Muscle of back (tissue), 11 donors: Measurements from ENCODE around the gene GMDS. TPM values are rescaled to one million over a fixed set of nuclear protein-coding genes. Genes with fewer than 3 reads are reported as not detected.

Experiments
- DNase-seq, 3 donors: peaks; one replicate each; pipeline versions ENCODE4 v3.0.0 to v3.0.0-alpha.2; 2013
- polyA plus RNA-seq, 10 donors: library from polyadenylated mRNA; unstranded; fragments of 120-200 nt; gene quantifications; one replicate each; pipeline ENCODE4 v1.2.1, GENCODE V29; 2013; ENCODE audit not compliant: insufficient read length in 10 of 10

GMDS gene
- polyA plus RNA-seq, 10 donors: 9.6 to 17.5 (median 11.0) TPM

DNA sequence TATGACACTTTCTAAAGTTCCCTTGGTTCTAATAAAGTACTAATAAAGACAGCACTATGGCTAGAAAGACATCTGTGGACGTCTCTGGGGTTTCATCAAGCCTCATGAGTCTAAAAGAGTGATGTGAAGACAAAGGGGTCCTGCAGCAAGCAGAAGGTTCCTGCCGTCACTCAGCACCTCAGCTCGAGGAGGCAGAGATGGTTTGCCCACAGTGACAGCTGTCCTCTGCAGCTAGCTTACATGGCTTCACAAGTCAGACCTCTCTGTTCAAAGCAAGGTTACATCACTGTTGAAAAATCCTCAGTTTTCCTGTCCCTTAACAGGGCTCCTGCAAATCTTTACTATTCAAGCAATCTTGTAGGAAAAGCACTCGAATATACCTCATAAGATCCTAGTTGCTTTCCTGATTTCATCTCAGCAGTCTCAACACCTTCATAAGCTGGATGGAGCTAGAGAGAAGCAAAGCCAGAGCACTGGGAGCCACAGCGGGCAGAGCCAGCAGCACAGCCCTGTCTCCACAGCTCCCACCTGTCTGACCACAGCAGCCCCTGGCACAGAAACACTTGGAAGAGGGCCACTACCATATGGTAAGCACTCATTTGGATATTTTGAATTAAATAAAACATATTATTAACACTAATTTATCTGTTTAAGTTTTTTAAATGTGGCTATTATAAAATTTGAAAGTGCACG, 202.3 kb downstream of the GMDS start:
- DNase-seq: no peak

DNA sequence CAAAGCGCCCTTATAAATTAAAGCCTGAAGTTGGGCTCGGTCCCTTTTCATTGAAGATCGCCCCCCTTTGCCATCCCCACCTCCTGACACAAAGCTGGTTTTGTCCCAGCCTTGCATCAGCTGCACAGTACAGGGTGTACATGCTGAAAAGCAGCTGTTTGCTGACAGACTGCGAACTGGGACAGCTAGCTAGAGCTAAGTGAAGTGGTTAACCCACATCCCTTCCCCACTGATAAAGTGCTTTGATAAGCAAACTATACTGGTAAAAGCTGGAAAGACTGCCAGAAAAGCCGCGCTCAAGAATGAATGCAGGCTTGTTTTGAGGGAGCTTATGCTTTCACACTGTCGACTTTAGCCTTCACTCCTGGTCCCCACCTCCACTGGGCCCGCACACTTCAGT, 207.3 kb downstream of the GMDS start:
- no peak for DNase-seq

DNA sequence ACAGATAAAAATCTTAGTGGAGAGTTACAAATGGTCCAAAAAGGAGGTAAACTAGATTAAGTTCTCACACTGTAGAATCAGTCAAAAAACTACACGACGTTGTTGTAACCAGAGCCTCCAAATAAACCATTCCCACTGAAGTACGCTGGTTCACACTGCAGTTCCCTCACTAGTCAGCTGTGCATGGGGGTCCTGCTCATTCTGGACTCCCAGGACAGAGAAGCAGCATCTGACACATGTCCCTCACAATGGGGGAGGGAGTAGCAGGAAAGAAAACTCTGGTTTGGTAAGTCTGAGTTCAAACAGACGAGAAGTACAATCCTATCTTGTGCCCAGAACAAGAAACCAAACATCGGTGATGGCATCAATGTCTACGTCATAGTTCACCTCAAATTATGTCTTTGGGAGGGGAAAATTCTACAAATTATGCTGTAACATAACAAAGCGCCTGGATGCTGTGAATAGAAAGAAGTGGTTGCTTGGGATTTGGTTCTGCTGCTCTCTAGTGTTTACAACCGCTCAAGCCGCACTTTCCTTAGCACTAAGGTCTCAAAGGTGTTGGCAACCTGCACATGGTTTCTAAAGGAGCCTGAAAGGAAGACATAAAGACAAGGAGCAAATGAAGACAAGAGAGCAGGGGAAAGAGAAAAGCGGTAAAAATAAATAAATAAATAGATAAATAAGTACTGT, 208.0 kb downstream of the GMDS start:
- peak in 1 of 3 donors; percentile 13 for DNase-seq

DNA sequence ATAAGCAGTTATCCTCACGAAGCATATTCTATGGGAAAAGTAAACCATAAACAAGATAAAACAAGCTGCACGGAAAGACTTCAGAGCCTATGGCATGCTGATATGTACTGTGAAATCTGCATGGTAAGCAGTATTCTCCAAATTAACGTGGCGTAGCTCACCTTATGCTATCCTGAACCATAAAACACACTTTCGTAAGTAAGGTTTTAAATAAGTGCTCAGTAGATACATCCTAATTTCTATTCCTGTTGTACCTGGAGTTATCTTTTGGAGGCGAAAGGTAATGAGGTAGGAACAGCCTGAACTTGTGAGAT, 208.7 kb downstream of the GMDS start:
- no peak for DNase-seq

DNA sequence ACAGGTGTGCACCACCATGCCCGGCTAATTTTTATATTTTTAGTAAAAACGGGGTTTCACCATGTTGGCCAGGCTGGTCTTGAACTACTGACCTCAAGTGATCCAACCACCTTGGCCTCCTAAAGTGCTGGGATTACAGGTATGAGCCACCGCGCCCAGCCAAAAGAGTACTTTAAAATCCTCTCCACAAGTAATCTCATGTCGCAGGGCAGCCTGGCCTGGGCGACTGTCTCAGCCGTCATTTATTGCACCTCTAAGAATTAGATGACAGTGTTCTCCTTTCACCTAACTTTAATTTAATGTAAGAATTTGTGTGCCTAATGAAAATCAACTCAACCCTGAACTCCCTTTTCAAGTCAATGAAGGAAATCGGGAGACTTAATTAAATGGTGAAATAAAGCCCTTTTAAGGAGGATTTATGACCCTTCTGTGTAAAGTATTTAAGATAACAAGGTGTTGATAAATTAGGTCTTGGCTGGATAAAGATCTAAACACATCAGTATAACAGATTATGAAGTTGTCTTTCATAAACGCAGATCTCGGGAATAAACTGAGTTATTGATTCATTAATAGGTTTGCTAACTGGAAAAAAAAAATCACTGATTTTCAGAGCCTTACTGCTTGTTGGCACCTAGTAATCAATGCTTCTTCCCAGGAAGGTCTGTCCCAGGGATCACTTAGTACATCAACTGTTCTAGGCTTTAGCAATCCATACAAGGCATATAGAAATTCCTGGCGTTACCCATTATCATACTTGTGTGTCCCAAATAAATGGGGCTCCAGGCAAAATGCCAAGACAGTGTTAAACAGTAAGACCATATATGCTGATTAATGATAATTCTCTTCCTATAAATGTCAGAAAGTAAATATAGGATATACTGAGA, 209.3 kb downstream of the GMDS start:
- DNase-seq: no peak

DNA sequence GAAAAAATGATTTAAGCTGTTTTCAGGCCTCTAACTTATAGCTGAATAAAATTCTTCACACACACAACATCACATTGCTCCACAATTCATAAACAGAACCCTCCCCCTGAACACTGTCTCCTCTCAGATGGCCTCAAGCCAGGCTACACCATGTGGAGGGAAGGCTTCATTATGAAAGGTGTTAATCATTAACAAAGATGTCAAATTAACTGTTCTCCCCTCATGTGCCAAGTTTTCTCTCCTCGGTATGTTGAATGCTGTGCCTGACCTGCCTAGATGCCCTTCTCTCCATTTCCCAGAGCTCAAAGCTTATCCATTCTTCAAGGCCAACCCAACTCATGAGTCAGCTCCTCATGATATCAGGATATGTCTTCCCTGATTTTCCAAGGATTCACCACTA, 210.4 kb downstream of the GMDS start:
- no peak for DNase-seq

DNA sequence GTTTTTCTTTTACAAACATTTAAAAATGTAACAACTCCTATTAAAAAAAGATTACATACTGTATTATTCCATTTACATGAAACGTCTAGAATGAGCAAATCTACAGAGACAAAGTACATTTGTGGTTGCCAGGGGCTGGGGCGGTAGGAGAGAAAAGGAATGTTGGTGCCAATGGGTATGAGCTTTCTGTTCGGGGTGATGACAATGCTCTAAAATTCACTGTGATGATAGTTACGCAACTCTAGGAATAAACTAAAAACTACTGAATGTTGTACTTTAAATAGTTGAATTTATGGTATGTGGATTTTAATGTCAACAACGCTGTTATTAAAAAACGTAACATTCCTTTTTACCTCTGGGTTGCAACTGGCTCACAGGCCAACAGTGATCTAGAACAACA, 211.1 kb downstream of the GMDS start:
- DNase-seq: no peak

DNA sequence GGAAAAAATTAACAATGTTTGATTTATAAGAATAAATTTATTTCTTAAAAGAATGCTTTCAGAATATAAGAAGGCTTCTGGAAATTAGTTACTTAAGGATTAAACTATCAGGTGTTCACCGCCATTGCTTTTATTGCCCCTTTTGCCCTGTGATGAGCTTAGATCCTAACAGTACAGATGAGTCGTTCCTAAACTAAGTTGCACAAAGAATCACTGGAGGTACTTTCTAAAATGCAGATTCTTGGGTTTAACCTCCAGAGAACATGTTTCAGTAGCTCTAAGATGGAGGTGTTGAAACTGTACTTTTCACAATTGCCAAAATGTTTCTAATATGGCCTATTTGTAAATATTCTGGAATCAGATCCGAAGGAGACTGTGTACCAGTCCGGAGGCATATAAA, 211.9 kb downstream of the GMDS start:
- no peak for DNase-seq

DNA sequence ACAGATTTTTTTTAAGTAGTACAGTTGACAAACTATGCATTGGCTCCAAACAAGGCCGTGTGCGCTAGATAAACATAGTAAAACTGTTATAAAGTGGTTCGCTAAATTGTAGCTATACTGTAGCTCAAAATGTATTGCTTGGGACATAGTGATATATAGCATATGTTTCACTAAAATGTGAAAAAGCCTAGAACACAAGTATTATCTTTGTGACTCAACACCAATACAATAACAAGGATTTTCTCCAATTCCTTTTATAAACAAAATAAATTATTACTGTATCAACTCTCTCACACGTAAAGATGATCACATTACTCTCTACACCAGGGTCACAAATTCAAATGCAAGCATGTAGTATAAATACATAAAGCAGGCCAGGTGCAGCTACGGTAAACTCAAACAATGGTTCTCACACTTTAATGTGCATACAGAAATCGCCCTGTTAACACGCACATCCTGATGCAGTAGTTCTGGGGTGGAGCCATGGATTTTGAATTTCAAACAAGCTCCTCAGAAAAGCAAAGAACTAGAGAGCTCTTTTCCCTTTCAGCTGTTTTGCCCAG, 214.6 kb downstream of the GMDS start:
- DNase-seq: no peak

DNA sequence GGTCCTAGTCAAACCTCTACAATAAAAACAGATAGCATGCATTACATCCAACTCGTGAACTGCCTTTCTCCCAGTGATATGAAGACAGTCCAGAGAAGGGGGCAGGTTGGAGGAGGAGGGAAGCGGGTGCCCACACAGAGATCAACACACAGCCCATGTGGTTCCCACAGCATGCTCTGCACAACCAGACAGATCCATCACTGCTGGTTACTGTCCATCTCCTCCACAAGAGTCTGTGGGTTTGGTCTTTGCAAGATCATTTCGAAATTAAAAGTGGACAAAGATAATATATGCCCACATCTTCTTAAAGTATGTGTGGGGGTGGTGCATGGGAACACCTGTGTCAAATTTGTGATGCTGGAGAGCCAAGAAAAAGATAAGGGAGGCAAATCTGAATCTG, 215.5 kb downstream of the GMDS start:
- DNase-seq: no peak

DNA sequence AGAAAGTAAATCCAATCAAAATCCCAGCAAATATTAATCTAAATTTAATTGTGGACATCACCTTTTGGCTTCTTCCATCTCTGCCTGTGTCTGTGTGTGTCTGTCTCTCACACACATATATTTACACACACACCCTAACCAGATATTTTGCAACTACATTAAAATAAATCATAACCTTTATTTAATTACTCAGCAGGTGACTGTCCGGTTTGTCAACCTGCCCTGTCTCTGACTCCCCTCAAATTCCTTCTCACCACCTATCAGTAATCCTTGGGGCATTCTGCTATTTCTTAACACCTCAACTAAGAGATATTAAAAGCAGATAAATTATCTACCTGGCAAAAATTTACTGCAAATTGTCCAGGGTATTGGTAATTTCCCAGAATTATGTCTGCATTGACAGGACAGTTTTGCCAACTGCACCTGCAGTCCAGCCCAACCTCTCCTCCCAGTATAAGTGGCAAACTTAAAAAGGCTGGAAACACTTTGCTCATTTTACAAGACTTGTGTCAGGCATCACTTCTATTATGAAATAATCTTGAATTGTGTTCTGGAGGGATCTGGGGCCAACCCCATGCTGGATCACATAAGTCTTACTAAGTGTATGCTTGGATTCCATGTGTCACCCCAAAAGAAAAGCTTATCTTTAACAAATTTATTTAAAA, 216.1 kb downstream of the GMDS start:
- DNase-seq: no peak

DNA sequence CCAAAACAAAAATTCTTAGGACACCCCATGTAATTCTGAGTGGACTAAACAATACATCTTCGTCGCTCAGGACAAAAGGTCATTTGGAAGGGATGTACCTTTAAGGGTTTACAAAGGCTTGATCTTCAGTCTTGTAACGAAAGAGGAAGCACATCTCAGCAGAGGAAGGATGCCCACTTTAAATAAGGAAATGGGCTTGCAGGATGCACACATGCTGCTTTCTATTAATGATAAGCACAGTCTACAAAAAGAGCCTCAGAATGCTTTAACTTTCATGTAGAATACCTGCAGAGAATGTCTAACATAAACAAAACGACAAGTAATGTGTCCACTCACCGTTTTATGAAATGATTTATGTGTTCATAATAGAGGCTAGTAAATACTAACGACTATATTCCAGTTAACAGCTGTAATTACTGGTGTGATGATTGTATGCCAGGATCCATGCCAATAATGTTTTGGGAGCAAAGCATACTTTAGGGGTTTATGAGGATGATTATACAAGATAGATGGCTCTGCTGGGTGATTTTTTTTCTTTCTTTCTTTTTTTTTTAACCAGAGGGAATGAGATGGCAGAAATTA, 216.9 kb downstream of the GMDS start:
- no peak for DNase-seq

DNA sequence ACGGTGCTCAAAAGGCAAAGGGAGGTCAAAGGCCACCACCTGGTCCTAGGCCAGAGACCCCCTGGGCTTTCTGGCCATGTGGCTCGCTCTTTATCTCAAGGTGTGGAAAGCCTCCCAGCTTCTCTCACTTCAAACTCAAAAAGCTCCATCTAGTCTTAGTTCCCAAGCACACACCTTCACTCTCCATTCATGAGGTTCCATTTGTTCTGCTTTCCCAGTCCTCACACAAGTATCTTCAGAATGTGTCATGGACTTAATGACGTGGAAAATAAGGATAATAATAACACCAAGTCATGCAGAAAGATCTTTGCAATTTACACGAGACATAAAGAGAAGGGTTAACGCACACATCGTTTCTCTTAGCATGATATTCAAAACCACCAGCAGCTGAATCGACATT, 219.3 kb downstream of the GMDS start:
- DNase-seq: no peak

DNA sequence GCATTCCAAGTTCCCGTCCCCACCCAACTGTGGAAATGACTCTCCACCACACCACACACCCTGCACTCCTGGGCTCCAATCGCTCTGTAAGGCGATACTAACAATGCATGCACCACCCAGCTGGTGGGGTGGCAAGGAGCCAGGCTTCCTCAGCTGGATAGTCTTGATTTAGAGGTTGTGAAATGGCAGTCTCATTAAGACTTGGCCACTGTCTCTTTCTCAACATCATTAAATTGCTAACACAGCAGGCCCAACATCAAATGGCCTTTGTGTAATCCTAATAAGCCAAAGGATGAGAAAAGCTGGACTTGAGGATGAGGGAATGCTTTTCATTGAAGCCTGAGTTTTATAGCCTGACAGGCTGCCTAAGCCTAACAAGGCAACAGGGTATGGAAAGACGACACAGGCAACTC, 223.7 kb downstream of the GMDS start:
- peak; percentile 49 to 69 (median 56) for DNase-seq

DNA sequence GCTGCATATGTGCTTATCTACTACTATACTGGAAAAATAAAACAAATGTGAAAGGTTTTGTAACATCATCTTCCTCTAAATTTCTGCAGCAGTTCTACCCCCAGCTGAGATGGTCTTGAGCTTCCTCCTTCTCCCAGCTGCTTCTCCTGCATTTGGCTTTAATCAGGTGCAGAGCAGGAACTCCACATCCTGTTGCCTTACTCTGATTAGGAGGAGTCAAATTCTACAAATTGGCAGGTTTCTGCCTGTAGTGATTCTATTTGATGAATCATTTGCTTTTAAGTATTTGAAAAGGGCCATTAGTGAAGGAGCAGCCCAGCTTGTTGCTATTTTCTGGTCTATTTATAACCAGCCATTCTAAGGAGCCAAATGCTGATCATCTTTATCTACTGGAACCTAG, 224.5 kb downstream of the GMDS start:
- DNase-seq: peak in 1 of 3 donors; percentile 42

DNA sequence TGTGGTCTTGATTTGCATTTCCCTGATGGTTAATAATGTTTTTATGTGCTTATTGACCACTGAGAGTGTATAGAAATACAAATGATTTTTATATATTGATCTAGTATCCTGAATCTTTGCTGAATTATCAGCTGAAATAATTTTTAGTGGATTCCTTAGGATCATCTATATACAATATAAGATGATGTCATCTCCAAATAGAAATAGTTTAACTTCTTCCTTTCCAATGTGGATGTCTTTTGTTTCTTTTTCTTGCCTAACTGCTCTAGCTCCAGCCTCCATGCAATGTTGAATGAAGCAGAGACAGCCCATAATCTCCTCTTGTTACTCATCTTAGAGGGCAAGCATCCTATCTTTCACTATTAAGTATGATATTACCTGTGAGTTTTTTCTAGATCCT, 226.4 kb downstream of the GMDS start:
- DNase-seq: no peak

DNA sequence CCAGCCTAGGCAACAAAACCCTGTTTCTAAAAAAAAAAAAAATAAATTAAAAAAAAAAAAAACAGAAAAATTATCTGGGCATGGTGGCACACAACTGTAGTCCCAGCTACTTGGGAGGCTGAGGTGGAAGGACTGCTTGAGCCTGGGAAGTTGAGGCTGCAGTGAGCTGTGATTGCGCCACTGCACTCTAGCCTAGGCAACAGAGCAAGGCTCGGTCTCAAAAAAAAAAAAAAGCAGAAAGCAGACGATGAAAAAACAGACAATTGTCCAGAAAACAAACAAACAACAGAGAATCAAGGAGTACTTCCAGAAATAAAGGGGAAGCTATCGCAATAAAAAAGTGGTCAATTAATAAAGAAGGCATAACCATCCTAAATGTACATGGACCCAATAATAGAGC, 229.4 kb downstream of the GMDS start:
- no peak for DNase-seq

DNA sequence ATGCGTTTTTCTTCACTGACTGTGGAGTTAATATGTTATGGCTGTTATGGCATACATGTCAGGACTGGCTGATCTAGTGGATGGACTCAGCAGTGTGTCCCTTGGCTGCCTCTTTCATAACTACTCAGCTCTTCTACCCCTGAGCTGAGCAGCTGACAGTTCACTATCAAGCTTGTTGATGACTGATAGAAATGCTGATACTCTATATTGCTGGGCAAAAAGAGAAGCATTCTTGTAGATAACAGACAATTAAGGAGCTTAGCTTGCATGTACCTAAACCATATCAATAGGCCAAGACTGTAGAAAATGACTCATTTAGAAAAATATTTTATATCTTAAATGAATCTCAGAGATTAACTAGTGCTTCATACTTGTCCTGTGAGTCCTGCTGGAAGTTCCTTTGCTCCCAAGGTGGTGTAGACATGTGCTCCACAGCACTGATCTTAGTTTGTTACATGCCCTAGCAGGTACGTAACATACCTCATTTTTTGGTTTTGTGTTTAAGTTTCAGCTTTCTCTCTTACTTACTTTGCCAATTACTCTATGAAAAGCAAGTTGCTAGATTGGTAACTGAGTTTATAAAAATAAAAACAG, 236.9 kb downstream of the GMDS start:
- DNase-seq: no peak

DNA sequence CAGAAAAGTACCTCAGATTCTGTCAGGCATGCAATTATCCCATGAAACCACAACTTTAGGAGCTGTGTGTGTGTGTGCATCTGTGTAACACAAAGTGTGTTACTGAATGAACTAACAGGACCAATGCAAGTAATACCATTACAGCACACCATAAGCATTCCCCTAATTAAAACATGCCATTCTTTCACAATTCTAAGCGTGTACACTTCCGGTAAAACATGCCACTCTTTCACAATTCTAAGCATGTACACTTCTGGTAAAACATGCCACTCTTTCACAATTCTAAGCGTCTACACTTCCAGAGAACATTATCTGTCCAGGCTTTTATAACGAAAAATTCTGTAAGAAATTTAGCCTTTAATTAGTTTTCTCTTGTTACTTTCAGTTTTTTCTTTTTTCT, 238.2 kb downstream of the GMDS start:
- no peak for DNase-seq

DNA sequence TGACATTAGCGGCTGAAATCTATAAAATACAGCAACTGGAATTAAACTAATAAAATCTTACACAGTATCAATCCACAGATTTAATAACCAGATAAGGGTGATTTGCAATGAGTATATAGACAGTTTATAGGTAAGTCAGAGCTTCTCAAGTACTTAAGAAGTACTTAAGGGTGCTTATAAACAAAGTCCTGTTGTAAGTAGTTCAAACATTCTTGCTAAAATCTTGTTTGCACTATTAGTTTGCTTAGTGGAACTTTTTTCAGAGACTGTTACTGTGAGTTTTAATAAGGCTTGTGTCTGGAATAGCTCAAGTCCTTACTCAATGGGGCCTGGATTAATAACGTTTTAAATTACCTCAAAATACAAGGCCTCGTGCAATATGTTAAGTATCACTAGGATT, 240.5 kb downstream of the GMDS start:
- no peak for DNase-seq

DNA sequence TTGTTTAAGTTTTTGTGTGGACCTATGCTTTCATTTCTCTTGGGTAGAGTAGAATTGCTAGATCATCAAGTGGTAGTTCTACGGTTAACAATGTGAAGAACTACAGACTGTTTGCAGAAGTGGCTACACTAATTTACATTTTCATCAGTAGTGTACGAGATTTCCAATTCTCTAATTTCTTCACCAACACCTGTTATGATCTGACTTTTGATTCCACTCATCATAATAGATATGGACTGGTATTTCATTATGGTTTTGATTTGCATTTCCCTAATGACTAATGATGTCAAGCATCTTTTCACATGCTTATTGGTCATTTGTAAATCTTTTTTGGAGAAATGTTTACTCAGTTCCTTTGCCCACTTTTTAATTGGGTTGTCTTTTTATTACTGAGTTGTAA, 244.4 kb downstream of the GMDS start:
- no peak for DNase-seq
